NCI-H510A (cell line): ENCODE data around the gene FERMT2.
"Not testable (repeated sequence)": the region's sequence is repeated elsewhere in the genome, so short reads cannot be mapped to it uniquely, and the experiment has no call there.

Experiments
- DNase-seq: peaks from one replicate; lab custom pipeline; 2025; lab: John Stamatoyannopoulos, UW

FERMT2 gene

GRCh38 chr14:52939427-52939826 lies 11.4 kb downstream of the FERMT2 start:
- DNase-seq: no peak

- DNase-seq: no peak
These were observed 13.0 kb downstream of the FERMT2 start for GRCh38 chr14:52937869-52938268.

DNA sequence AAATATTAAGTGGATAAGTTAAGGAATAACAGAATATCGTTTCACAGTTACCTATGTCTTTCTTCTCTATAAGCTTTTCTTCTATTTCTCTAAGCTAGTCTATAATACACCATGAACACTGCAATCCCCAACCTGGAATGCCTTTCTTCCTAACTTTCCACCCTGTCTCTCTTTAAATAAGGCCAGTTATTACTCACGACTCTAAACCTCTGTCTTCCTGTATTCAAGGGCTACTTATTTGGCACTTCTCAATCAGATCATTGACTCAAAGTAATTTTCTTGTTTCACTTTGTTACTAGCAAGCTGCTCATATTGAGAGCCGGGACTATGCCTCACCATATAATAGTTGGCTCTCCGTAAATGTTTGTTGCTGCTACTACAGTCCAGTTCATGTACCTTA lies 13.5 kb downstream of the FERMT2 start:
- no peak for DNase-seq

- no peak for DNase-seq
These were observed 14.4 kb downstream of the FERMT2 start for GRCh38 chr14:52936437-52936836.

DNA sequence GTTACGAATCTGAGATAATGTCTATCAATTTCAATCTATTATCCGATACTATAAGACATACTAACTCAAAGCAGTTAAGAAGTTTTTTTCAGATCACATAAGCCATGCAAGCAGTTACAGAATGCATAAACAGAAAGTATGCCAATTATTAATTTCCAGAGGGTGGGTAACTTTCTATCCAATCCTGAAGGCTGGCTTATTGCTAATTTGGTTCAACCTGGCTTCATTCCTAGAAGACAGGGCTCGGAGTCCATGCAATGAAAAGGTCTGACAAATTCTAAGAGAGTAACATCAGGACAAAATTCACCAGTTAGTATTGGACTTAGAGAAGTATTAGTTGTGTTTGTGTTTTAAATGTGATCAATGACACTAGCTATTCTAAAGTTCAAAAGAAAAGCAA lies 15.0 kb downstream of the FERMT2 start:
- no peak for DNase-seq

DNA sequence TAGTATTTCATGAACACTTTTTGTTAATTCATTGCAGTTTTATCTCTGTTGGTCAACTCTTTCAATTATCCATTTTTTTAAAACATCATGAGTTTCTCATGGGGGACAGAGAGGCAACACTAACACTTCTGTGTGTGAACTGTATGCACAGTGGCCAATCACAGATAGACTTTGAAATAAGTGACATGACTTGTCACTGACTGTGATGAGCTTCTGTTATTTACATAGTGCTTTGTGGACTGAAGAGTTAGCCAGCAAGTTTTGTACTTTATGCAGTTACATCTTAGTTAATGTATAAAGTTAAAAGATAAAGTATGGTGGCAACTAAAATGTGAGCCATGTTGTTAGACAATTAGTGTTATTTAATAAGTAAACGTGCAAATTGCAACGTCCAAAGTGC lies 16.1 kb downstream of the FERMT2 start:
- no peak for DNase-seq

DNA sequence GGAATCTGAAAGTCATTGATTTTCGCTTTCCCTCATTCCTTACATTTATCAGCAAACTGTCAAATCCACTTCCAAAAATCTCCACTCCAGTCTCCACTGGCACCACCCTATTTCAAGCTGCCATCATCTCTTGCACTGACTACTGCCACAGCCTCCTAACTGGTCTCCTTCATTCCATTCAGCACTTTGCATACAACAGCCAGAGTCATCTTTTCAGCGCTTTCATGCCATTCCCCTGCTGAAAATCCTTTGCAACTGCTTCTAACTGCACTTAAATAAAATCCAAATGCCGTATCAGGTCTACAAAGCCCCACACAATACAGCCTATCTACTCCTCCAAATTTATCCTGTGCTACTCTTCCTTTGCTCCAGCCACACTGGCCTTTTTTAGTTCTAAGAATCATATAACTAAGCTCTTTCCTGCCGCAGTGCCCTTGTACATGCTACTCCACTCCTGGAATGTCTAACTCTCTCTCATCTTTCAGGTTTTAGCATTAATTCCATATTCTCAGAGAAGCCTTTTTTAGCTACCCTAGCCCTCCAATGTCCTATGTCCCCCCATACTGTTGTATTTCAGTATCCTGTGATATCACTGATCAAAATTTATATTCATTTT lies 21.6 kb downstream of the FERMT2 start:
- DNase-seq: no peak

GRCh38 chr14:52926953-52927352 lies 23.9 kb downstream of the FERMT2 start:
- no peak for DNase-seq

DNA sequence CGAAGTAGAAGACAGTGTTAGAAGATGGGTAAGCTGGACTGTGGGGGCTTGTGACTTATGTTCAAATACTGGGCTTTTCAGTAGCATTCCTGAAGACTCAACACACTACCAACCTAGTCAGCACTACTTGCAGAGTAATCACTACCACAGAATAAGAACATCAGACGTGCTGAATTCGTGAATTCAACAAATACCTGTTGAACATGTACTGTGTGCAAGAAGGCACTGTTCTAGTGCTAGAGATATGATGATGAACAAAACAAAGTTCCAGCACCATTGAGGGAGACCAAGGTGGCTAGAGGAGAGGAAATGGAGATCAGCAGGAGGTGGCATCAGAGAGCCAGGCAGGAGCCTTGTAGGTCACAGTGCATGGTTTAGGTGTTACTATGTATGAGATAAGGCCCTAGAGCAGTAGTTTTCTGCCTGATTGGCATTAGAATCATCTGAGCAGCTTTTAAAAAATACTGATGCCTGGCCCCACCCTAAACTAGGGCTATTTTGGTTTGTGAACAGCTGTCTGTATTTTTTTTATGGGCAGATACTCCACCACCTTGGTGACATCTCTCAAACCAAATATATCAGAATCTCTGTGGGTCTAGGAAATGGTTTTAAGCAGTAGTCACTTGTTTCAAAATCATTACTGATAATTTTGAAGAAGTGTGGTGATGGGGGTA lies 26.8 kb downstream of the FERMT2 start:
- DNase-seq: no peak

GRCh38 chr14:52922656-52923055 lies 28.2 kb downstream of the FERMT2 start:
- no peak for DNase-seq

- no peak for DNase-seq
These were observed 28.8 kb downstream of the FERMT2 start for GRCh38 chr14:52922059-52922458.

DNA sequence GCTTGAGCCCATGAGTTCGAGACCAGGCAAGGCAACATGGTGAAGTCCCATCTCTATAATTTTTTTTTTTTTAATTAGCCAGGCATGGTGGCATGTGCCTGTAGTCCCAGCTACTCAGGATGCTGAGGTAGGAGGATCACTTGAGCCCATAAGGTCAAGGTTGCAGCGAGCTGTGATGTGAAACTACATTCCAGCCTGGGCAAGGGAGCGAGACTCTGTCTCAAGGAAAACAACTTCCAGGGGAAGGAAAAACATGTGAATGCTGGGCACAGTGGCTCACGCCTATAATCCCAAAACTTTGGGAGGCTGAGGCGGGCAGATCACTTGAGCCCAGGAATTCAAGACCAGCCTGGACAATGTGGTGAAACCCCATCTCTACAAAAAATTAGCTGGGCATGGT lies 30.4 kb downstream of the FERMT2 start:
- not testable (repeated sequence) for DNase-seq

DNA sequence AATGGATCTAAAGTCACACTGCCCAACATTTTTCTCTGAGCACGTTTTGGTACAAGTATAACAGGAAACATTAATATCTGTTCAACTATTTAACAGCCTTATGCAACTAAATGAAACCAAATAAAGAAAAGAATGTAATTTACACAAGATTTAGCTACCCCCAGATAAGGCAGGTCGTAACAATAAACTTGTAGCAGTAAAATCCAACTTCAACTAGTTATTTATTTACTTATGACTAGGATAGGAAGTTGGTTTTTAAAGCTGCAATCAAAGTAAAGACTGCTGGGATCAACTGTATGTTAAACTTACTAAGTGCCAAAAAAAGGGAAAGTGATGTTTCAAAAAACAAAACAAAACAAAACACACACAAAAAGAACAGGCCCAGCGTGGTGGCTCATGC lies 30.9 kb downstream of the FERMT2 start:
- no peak for DNase-seq

DNA sequence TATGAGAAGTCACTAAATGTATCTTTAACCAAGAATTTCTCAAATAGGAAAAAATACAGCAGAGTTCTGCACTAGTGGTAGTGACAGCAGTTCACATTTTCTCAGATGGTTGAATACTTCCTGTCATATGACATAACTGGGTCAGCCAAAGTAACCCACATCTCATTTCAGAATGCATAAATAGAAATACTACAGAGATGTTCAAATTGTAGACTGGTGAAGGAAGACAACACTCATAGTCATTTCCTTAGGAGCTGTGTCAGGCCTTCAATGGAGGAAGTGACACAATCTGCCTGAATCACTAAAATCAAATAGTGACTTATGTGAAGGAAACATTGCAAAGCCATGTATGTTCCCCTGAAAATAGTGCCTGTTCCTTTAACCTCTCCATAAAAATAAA lies 32.4 kb downstream of the FERMT2 start:
- no peak for DNase-seq

- no peak for DNase-seq
These were observed 33.1 kb downstream of the FERMT2 start for GRCh38 chr14:52917735-52918134.

GRCh38 chr14:52914295-52914694 lies 36.6 kb downstream of the FERMT2 start:
- DNase-seq: no peak

- DNase-seq: no peak
These were observed 37.6 kb downstream of the FERMT2 start for GRCh38 chr14:52913271-52913670.

DNA sequence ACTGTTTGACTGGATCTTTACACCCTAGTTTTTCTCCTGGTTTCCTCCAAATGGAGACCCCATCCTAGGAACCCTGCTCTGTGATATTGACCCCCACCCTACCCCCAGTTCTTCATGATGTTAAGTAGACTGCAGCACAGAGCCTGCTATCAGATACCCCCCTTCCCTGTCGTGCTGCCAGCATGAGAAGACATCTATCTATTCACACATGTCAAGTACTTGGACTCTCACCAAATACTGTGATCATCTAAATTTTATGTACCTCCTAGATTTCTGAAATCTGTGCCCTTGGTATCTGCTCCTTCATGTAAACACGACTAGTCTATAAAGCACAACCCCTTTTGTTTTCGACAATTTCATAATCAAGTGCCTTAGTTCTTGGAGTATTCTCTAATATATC lies 38.9 kb downstream of the FERMT2 start:
- no peak for DNase-seq

- no peak for DNase-seq
These were observed 40.3 kb downstream of the FERMT2 start for GRCh38 chr14:52910572-52910971.

DNA sequence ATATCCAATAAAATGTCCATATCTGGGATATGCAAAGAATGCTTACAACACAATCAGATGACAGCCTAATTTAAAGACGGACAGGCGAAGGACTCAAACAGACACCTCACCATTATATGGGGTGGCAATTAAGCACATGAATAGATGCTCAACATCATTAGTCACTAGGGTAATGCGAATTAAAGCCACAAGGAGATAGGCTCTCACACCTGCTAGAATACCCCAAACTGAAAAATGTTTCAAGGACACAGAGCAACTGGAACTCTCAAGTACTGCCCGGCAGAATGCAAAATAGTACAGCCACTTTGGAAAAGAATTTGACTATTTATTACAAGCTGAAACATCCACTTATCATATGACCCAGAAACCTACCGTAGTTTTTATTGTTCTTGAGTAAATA lies 42.9 kb downstream of the FERMT2 start:
- DNase-seq: no peak

GRCh38 chr14:52906141-52906601 lies 44.7 kb downstream of the FERMT2 start:
- no peak for DNase-seq

- DNase-seq: no peak
These were observed 47.8 kb downstream of the FERMT2 start for GRCh38 chr14:52902971-52903619.

DNA sequence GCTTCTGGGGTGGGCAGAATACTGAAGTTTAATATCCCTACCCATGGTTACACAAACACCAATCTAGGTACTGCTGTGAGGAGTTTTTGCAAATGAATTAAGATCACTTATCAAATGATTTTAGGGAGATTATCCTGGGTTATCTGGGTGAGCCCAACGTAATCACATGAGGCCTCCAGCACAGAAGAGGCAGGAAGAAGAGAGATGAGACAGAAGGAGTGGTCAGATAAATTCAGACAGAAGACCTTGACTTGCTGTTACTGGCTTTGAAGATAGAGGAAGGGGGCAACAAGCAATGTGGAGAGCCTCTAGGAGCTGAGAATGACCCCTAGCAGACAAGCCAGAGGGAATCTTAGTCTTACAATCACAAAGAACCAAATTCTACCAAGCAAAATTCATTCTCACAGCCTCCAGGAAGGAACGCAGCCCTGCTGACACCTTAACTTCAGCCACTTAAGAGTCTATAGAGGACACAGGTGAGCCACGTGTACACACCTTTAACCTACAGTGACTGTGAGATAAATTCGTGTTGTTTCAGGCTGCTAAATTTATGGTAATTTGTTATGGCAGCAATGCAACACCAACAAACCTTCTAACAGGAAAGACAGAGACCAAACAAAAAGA lies 49.4 kb downstream of the FERMT2 start:
- DNase-seq: no peak
